ENCODE results near the gene HIPK2.

DNA sequence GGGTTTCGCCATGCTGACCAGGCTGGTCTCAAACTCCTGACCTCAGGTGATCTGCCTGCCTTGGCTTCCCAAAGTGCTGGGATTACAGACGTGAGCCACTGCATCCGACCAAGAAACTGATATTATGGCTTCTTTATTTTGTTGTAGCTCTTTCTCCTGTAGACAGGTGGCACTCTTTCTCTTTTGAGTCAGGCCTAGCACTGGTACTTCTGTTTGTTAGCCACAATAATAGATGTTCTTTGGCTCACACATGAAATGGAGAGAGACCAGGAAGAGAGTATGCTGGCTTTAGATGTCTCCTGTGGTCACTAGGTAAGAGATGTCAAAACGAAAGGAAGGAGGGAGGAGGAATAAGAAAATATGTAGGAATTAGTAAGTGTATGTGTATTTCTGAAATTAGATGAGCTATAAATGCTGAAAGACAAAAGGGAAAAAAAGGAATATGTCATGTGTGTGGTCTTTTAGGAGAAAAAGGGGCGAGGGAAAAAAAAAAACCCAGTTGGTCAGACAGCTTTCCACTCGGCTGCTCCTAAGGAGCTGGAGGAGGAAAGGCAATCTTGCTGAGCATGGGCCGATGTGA, 175.6 kb downstream of the HIPK2 start:
- TF ChIP-seq, protein P1, sequence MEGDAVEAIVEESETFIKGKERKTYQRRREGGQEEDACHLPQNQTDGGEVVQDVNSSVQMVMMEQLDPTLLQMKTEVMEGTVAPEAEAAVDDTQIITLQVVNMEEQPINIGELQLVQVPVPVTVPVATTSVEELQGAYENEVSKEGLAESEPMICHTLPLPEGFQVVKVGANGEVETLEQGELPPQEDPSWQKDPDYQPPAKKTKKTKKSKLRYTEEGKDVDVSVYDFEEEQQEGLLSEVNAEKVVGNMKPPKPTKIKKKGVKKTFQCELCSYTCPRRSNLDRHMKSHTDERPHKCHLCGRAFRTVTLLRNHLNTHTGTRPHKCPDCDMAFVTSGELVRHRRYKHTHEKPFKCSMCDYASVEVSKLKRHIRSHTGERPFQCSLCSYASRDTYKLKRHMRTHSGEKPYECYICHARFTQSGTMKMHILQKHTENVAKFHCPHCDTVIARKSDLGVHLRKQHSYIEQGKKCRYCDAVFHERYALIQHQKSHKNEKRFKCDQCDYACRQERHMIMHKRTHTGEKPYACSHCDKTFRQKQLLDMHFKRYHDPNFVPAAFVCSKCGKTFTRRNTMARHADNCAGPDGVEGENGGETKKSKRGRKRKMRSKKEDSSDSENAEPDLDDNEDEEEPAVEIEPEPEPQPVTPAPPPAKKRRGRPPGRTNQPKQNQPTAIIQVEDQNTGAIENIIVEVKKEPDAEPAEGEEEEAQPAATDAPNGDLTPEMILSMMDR (IDR thresholded peaks at IDR 0.05) = no peak
- TF ChIP-seq POLR2AphosphoS5 (IDR thresholded peaks at IDR 0.05) (no peak), POLR2A (IDR thresholded peaks at IDR 0.05) (no peak), EP300 (IDR thresholded peaks at IDR 0.05) (no peak)
